ENCODE measurements around the gene ITGB1BP1. TPM values are rescaled to one million over a fixed set of nuclear protein-coding genes. Genes with fewer than 3 reads are reported as not detected.
A peak's percentile ranks its signal among the peaks of the same experiment; 100 is the strongest.

ITGB1BP1 gene
- polyA plus RNA-seq, 1 experiment = 50.7 TPM

DNA sequence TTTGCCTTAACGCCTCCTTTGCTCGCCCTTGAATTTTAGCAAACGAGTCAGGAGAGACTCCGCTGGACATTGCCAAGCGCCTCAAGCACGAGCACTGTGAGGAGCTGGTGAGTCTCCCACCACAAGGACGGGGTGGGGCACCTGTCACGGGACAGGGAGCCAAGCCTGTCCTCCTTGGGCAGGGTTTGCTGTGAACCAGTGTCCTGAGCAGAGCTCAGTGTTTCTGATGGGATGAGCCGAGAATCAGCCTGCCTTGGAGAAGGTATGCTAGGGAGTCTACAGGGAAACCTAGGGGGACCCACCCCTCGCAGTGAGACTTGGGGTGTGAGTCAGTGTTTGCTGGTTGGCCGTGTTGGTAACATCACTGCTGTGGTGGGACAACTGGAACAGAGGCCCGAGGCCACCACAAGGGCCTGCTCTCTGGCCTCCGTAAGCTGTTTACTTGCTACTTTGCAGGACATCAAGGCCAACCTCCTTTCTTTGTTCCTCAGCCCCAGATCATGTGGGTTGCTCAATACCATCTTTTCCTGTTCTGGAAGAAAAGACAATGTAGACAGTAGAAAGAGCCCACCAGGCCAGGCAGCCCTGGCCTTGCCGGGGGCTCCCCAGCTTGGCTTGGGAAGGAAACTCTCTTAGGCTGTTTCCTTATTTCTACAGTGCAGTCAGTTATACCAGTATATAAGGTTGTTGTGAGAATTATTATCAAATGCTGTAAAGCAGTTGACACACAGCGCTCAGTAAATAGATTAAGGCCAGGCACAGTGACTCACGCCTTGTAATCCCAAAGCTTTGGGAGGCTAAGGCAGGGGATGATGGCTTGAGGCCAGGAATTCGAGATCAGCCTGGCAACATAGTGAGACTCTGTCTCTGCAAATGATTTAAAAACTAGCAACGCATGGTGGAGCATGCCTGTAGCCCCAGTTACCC, 42.4 kb downstream of the ITGB1BP1 start:
- POLR2A ChIA-PET = no interaction called here
- CTCF ChIA-PET = interaction anchor here (1.0 to 2.8 kb wide), 5 partner anchors 10 to 239 kb away, joined by 3 to 11 read pairs (median 4); partner anchors contain the start of gene ASAP2
- no peaks in the 10 kb centered on the region for H3K27me3 ChIP-seq (ENCODE audit: control insufficient read depth, insufficient read depth, low read length)
- H3K36me3 ChIP-seq (ENCODE audit: control insufficient read depth, insufficient read depth, low read length) = peaks cover 7% of the 10 kb centered on the region
- TF ChIP-seq, protein P1, sequence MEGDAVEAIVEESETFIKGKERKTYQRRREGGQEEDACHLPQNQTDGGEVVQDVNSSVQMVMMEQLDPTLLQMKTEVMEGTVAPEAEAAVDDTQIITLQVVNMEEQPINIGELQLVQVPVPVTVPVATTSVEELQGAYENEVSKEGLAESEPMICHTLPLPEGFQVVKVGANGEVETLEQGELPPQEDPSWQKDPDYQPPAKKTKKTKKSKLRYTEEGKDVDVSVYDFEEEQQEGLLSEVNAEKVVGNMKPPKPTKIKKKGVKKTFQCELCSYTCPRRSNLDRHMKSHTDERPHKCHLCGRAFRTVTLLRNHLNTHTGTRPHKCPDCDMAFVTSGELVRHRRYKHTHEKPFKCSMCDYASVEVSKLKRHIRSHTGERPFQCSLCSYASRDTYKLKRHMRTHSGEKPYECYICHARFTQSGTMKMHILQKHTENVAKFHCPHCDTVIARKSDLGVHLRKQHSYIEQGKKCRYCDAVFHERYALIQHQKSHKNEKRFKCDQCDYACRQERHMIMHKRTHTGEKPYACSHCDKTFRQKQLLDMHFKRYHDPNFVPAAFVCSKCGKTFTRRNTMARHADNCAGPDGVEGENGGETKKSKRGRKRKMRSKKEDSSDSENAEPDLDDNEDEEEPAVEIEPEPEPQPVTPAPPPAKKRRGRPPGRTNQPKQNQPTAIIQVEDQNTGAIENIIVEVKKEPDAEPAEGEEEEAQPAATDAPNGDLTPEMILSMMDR (IDR thresholded peaks at IDR 0.05; ENCODE audit: insufficient read depth, low read depth, low read length) = no peak
- peak; percentile 72 for DNase-seq (ENCODE audit: low read depth)
- no peak overlapping the region for H3K4me3 ChIP-seq (ENCODE audit: low read depth, low read length)

GRCh38 chr2:9379391-9379755, 44.0 kb downstream of the ITGB1BP1 start:
- Histone ChIP-seq H3K36me3 (ENCODE audit: control insufficient read depth, insufficient read depth, low read length) (peaks cover 12% of the 10 kb centered on the region), H3K27me3 (ENCODE audit: control insufficient read depth, insufficient read depth, low read length) (no peaks in the 10 kb centered on the region), H3K4me3 (ENCODE audit: low read depth, low read length) (no peak overlapping the region)
- POLR2A ChIA-PET = no interaction called here
- CTCF ChIA-PET = interaction anchor here (0.8 kb wide), 1 partner anchor 8 kb away, joined by 3 read pairs; no protein-coding TSS in a partner anchor
- no peak for DNase-seq (ENCODE audit: low read depth)
- TF ChIP-seq, protein P1 (IDR thresholded peaks at IDR 0.05; ENCODE audit: insufficient read depth, low read depth, low read length) = no peak

GRCh38 chr2:9378433-9379390, 44.6 kb downstream of the ITGB1BP1 start:
- Histone ChIP-seq H3K4me3 (ENCODE audit: low read depth, low read length) (no peak overlapping the region), H3K27me3 (ENCODE audit: control insufficient read depth, insufficient read depth, low read length) (no peaks in the 10 kb centered on the region), H3K36me3 (ENCODE audit: control insufficient read depth, insufficient read depth, low read length) (peaks cover 14% of the 10 kb centered on the region)
- DNase-seq (ENCODE audit: low read depth) = no peak
- ChIA-PET CTCF (interaction anchor here (0.8 kb wide), 1 partner anchor 7 kb away, joined by 3 read pairs; no protein-coding TSS in a partner anchor), POLR2A (interaction anchor here (0.5 kb wide), 1 partner anchor 637 kb away, joined by 8 read pairs; no protein-coding TSS in a partner anchor)
- TF ChIP-seq, protein P1 (IDR thresholded peaks at IDR 0.05; ENCODE audit: insufficient read depth, low read depth, low read length) = no peak

GRCh38 chr2:9377461-9378097, 45.7 kb downstream of the ITGB1BP1 start:
- CTCF ChIA-PET = no interaction called here
- H3K36me3 ChIP-seq (ENCODE audit: control insufficient read depth, insufficient read depth, low read length) = peaks cover 20% of the 10 kb centered on the region

More at GRCh38 chr2:9377461-9378097, 45.7 kb downstream of the ITGB1BP1 start:
- Histone ChIP-seq H3K4me3 (ENCODE audit: low read depth, low read length) (no peak overlapping the region), H3K27me3 (ENCODE audit: control insufficient read depth, insufficient read depth, low read length) (no peaks in the 10 kb centered on the region)
- TF ChIP-seq, protein P1 (IDR thresholded peaks at IDR 0.05; ENCODE audit: insufficient read depth, low read depth, low read length) = no peak
- DNase-seq (ENCODE audit: low read depth) = no peak
- POLR2A ChIA-PET = no interaction called here

All from BJ (cell line).